Activated T-cell treated with anti-CD3 and anti-CD28 coated beads for 1 hour (primary cell): ENCODE results near the gene PSMA2.
"Not testable (repeated sequence)": the region's sequence is repeated elsewhere in the genome, so short reads cannot be mapped to it uniquely, and the experiment has no call there.

ENCODE experiments used
- DNase-seq: peaks from one replicate; pipeline ENCODE4 v3.0.0-alpha.2; 2020; ENCODE audit warnings: low read depth

Gene PSMA2

DNA sequence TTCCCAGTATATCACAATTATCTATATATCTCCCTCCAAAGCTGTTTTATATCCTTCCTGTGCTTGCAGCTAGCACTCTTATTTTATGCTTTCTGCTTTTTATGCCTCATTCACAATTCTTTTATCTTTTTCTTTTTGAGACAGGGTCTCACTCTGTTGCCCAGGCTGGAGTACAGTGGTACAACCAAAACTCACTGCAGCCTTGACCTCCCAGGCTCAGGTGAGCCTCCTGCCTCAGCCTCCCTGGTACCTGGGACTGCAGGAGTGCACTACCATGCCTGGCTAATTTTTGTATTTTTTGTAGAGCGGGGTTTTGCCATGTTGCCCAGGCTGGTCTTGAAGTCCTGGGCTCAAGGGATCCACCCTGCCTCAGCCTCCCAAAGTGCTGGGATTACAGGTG, 25.8 kb downstream of the PSMA2 start:
- no peak for DNase-seq

DNA sequence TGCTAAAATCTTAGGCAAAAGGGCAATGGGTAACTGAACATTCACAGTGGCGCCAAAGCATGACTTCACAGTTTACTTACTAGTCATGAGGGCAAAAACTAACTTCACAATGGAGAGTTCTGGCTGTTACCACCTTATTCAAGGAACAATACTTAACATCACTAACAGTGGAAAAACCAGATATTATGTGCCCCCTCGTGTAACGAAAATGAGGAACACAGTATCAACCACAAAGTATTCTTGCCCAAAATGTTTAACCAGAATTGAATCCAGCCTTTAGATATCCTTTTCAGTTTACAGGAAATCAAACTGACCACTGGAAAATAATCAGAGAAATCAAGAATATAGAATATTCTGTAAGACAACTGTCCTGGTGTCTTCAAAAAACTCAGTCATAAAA, 29.6 kb downstream of the PSMA2 start:
- DNase-seq, result no peak

DNA sequence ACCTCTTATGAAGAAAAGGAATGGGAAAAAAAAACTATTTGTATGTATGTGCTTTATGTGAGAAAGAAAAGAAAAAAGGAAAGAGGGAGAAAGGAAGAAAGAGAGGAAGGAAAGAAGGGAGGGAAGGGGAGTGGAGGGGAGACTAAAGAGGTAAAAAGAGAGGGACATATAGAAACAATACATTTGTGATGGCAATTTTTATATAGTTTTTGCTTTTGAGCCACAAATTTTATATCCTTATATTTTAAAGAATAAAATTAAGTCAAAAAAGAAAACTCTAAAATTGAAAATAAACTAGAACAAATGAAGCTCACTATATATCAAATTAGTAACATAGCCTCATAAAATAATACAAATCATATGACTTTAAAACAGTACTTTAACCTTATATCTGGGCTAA, 31.1 kb downstream of the PSMA2 start:
- no peak for DNase-seq

DNA sequence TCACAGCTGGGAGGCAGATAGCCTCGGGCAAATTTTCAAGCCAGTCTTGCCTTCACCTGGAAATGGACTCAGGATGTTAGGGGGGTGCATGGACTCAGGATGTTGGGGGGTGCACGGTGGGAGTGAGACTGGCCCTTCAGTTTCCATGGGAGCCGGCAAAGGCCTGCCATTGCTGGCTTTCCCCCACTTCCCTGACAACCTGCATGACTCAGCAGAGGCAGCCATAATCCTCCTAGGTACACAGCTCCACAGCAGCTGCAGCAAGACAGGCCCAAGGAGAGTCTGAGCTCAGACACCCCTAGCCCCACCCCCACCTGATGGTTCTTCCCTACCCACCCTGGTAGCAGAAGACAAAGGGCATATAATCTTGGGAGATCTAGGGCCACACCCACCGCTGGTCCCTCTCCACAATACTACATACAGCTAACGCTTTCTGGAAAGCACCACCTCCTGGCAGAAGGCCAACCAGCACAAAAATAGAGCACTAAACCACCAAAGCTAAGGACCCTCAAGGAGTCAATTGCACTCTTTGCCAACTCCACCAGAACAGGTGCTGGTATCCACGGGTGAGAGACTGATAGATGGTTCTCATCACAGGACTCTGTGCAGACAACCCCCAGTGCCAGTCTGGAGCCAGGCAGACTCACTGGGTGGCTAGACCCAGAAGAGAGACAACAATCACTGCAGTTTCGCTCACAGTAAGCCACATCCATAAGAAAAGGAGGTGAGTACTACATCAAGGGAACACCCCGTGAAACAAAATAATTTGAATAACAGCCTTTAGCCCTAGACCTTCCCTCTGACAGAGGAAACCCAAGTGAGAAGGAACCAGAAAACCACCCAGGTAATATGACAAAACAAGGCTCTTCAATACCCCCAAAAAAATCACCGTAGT, 38.4 kb downstream of the PSMA2 start:
- no peak for DNase-seq

DNA sequence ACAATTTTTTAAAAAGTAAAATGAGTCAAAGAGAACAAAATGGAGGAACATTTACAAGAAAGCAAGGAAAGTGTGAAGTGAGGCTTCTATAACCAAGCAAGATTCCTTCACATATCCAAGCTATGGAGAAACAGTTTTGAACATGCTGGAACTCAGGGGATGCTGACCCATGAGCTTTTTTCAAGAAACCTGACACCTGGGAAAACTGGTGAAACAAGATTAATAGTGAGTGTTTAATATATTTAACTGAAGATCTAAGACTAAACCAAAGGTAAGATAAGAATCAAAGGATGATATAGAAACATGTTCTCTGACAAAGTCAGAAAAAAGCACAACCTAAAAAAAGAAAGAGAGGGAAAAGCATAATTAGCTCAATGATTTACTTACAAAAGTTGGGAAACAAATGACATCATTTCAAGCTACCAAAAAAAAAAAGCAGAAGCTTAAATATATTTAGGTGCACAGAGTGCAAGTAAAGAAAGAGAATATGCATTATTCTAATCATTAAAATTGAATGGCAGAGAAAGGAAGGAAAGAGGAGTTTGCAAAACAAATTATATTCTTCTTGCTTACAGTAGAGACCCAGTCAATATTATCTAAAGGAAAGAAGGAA, 45.0 kb downstream of the PSMA2 start:
- DNase-seq, result no peak

DNA sequence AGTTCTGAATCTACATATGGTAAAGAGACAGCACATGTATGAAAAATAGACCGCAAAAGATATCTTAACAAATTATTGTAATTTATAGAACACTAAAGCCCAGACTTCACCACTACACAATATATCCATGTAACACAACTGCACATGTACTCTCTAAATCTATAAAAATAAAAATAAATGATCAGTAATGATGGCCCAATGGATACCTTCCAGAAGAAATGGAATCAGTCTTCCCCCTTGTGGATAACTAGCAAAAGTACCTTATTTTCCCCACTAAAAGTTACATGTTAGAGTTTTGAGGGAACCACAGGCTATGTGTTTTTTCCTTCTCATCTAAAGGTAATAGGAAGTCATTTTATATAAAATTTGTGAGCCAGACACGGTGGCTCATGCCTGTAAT, 45.8 kb downstream of the PSMA2 start:
- no peak for DNase-seq

DNA sequence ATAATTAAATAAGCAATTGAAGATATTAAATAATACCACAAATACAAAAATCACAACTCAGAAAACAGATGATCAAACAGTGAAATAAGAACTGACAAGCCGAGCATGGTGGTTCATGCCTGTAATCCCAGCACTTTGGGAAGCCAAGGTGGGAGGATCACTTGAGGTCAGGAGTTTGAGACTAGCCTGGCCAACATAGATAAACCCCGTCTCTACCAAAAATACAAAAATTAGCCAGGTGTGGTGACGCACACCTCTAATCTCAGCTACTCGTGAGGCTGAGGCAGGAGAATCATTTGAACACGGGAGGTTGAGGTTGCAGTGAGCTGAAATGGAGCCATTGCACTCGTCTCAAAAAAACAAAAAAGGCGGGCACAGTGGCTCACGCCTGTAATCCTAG, 46.8 kb downstream of the PSMA2 start:
- not testable (repeated sequence) for DNase-seq

DNA sequence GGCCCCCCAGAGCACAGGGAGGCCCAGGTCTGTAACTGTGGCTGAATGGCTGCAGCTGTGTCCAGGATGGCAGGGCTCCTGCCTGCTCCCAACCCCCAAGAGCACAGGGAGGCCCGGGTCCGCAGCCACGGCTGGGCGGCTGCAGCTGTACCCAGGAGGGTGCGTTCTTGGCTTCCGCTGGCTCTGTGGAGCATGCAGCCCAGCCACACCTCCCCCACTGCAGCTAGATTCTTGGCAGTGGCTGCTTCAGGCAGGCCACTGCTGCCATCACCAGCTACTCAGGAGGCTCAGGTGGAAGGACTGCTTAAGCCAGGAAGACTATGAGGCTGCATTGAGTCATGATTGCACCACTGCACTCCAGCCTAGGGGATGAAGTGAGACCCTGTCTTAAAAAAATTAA, 48.0 kb downstream of the PSMA2 start:
- DNase-seq, result no peak

DNA sequence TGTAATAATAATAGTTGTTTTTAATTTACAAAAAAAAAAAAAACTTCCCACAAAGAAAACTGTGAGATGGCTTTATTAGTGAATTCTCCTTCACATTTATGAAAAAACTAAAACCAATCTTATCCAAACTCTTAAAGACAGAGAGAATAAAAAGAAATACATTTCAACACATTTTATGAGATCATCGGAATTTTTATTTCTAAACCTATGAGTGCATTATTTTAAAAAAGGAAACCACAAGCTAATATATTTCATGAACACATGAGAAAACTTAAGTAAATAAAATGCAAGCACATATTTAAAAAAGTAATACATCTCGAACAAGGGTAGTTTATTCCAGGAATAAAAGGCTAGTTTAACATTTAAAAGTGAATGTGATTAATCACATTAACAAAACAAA, 51.6 kb downstream of the PSMA2 start:
- no peak for DNase-seq

DNA sequence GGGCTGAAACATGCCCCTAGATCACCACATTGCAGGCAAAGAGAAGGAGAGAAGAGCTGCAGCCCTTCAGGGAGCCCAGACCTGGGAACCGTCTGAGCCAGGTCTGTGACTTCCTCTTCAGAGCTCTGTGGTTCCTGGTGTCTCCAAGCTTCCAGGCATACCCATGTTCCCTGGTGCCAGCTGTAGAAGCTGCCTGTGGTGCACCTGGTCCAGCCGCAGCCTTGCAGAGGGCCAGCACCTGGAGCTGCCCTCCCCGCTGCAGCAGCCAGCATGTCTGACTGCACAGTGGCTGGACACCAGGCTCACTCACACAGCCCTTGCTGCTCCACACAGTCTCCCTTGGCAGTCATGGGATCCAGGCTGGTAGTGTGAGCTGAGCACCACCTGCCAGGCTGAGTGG, 53.7 kb downstream of the PSMA2 start:
- DNase-seq, result no peak

DNA sequence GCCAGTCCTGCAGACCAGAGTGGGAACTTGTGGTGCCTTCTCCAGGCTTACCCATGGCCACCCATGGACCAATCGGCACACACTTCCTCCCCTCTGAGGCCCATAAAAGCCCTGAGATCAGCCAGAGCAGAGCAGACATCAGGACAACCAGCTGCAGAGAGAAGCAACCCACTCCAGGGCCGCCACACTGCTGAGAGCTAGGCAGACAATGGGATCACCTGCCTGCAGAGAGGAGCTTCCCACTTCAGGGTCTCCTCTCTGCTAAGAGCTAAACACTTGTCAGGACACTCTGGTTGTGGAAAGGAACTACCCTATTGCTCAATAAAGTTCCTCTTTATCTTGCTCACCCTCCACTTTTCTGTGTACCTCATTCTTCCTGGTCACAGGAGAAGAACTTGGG, 54.1 kb downstream of the PSMA2 start:
- no peak for DNase-seq

DNA sequence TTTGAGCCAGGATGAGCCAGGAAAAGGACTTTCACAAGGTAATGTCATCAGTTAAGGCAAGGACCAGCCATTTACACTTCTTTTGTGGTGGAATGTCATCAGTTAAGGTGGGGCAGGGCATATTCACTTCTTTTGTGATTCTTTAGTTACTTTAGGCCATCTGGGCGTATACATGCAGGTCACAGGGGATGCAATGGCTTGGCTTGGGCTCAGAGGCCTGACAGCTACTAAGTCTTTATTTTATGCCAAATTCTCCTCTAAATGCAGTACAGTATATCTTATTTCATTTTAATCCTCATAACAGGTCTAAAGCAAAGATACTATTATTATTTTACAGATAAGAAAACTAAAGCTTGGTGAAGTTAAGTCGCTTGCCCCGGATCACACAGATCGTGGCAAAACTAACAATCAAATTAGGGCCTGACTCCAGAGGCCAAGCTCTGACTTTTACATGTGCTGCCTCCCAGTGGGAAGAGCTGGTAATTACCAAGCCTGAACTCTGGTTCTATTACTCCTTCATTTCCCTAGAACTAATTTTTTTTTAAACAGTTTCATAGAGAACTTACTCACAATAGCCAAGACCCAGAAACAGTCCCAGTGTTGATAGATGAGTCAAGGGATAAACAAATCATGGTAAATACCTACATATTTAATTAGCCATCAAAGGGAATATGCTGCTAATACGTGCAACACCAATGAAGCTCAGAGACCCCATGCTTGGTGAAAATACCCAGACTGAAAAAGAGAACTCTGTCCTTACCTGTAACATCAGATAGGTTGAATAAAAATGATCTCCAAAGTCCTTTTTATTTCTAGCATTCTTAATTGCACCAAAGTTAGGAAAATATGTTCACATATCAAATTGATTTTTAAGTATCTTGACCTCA, 55.5 kb downstream of the PSMA2 start:
- peak; percentile 29 for DNase-seq

DNA sequence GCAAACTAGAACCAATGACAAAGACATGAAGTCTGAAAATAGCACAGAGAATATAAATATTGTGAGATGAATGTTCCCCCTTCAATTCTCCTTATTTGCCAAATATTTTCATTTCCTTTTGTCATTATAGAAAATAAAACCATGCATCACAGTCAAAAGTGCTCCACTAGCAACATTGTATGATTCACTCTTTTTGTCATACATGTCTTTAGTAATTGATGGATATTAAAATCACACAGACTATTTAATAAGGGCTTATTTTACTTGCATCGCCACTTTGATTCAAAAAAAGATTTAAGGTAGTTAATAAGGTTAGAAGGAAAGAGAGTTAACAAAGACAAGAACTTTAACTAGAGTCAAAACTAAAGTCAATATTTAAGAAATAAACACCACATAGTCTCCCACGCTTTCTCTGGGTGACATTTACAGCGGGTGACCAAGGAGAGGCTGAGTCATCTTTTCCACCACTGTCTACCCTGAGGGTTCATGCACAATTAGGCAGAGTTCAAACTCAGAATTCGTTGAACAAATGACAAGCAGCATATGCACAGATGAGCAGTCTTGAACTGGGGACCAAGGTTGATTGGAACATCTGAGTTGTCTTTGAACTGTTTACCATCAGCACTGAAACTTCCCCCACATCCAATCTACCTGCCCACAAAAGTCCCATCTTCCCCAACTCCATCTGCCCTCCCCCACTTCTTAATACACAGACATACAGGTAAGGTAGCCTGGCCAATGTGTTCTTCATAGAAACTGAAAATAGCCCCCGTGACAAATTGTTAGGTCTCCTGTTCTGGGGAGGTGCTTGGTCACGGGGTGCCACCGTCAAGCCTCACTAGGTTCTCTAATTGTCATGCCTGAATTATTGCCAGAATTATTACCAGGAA, 62.6 kb downstream of the PSMA2 start:
- DNase-seq, result no peak

DNA sequence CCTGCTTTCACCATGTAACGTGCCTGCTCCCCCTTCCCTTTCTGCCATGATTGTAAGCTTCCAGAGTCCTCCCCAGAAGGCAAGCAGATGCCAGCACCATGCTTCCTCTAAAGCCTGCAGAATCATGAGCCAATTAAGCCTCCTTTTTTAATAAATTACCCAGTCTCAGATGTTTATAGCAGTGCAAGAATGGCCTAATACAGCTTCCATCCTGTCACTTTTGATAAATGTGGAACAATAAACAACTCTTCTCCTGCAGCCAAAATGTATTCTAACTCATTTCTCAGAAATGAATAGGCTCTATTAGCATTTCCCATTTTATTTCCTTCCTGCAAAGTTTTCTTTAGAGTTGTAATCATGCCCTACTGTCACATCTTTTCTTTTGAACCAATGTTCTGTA, 63.5 kb downstream of the PSMA2 start:
- no peak for DNase-seq
